Measurements from ENCODE around the gene TAF4B. TPM values are rescaled to one million over a fixed set of nuclear protein-coding genes. Genes with fewer than 3 reads are reported as not detected.

Gene TAF4B
- polyA plus RNA-seq, 3 donors: 0.64 to 1.2 (median 0.92) TPM

- Histone ChIP-seq H3K9ac (ENCODE audit: insufficient read depth, low read length, poor library complexity, severe bottlenecking) (no peak overlapping the region), H3K79me2 (ENCODE audit: insufficient read depth, low read length) (no peaks in the 10 kb centered on the region), H3K4me1 (ENCODE audit: control insufficient read depth in 1 of 2, insufficient read depth in 2 of 2, low read length in 2 of 2) (no peaks in the 10 kb centered on the region), H3K27ac (ENCODE audit: low read depth in 1 of 2, low read length in 2 of 2) (no peak overlapping the region), H3K4me3 (replicated peaks in 1 of 3; ENCODE audit: low read depth in 2 of 3, low read length in 3 of 3) (no peak overlapping the region), H4K20me1 (ENCODE audit: insufficient read depth, low read length) (no peaks in the 10 kb centered on the region), H3K9me3 (replicated peaks in 1 of 2; ENCODE audit: control insufficient read depth in 1 of 2, insufficient read depth in 1 of 2, low read length in 2 of 2) (no peaks in the 10 kb centered on the region), H2AFZ (ENCODE audit: insufficient read depth, low read depth, low read length, poor library complexity, severe bottlenecking) (no peak overlapping the region), H3K27me3 (ENCODE audit: control insufficient read depth in 2 of 2, insufficient read depth in 2 of 2, low read length in 2 of 2) (no peaks in the 10 kb centered on the region), H3K4me2 (replicated peaks; ENCODE audit: extremely low read depth, low read length, poor library complexity, severe bottlenecking) (no peak overlapping the region), H3K36me3 (replicated peaks in 1 of 2; ENCODE audit: control insufficient read depth in 1 of 2, insufficient read depth in 2 of 2, low read length in 2 of 2) (no peaks in the 10 kb centered on the region)
- peak overlapping the region in 1 of 7 donors; percentile 81 for H3K27ac Mint-ChIP-seq
- peaks cover 0 to 2% (median 0%) of the 10 kb centered on the region in 7 donors for H3K9me3 Mint-ChIP-seq
- no peak for DNase-seq
- H3K27me3 Mint-ChIP-seq (ENCODE audit: low read depth in 3 of 3): peaks cover 2 to 8% (median 7%) of the 10 kb centered on the region in 3 donors
- intact Hi-C loops (cut with micrococcal nuclease): no loop called here
- no peak overlapping the region for H3K4me3 Mint-ChIP-seq
- 69% methylated on average over 4 of the region's 5 CpGs for WGBS (ENCODE audit: insufficient coverage)
- H3K4me1 Mint-ChIP-seq: no peaks in the 10 kb centered on the region
- no peaks in the 10 kb centered on the region for H3K36me3 Mint-ChIP-seq
- TF ChIP-seq CTCF (IDR thresholded peaks at IDR 0.05): no peak
Observed at GRCh38 chr18:26438980-26439379, 212.7 kb downstream of the TAF4B start.

GRCh38 chr18:26439537-26439936, 213.3 kb downstream of the TAF4B start:
- no peaks in the 10 kb centered on the region for H4K20me1 ChIP-seq (ENCODE audit: insufficient read depth, low read length)
- no peaks in the 10 kb centered on the region for H3K36me3 Mint-ChIP-seq
- H3K9me3 ChIP-seq (replicated peaks in 1 of 2; ENCODE audit: control insufficient read depth in 1 of 2, insufficient read depth in 1 of 2, low read length in 2 of 2): no peaks in the 10 kb centered on the region
- no peak overlapping the region for H3K9ac ChIP-seq (ENCODE audit: insufficient read depth, low read length, poor library complexity, severe bottlenecking)
- peaks cover 2 to 8% (median 7%) of the 10 kb centered on the region in 3 donors for H3K27me3 Mint-ChIP-seq (ENCODE audit: low read depth in 3 of 3)
- no peaks in the 10 kb centered on the region for H3K36me3 ChIP-seq (replicated peaks in 1 of 2; ENCODE audit: control insufficient read depth in 1 of 2, insufficient read depth in 2 of 2, low read length in 2 of 2)
- no peak overlapping the region for H2AFZ ChIP-seq (ENCODE audit: insufficient read depth, low read depth, low read length, poor library complexity, severe bottlenecking)
- no peaks in the 10 kb centered on the region for H3K4me1 Mint-ChIP-seq
- H3K27ac Mint-ChIP-seq: no peak overlapping the region
- no peak for DNase-seq
- H3K9me3 Mint-ChIP-seq: peaks cover 0 to 2% (median 0%) of the 10 kb centered on the region in 7 donors
- no peak for TF ChIP-seq CTCF (IDR thresholded peaks at IDR 0.05)
- no peaks in the 10 kb centered on the region for H3K4me1 ChIP-seq (ENCODE audit: control insufficient read depth in 1 of 2, insufficient read depth in 2 of 2, low read length in 2 of 2)
- H3K4me2 ChIP-seq (replicated peaks; ENCODE audit: extremely low read depth, low read length, poor library complexity, severe bottlenecking): no peak overlapping the region
- no peak overlapping the region for H3K4me3 ChIP-seq (replicated peaks in 1 of 3; ENCODE audit: low read depth in 2 of 3, low read length in 3 of 3)
- WGBS (ENCODE audit: insufficient coverage): 94% methylated on average over 3 of the region's 4 CpGs
- H3K27me3 ChIP-seq (ENCODE audit: control insufficient read depth in 2 of 2, insufficient read depth in 2 of 2, low read length in 2 of 2): no peaks in the 10 kb centered on the region
- no peak overlapping the region for H3K4me3 Mint-ChIP-seq
- no peak overlapping the region for H3K27ac ChIP-seq (ENCODE audit: low read depth in 1 of 2, low read length in 2 of 2)
- no peaks in the 10 kb centered on the region for H3K79me2 ChIP-seq (ENCODE audit: insufficient read depth, low read length)
- intact Hi-C loops (cut with micrococcal nuclease): no loop called here
